ENCODE results near the gene AFF1.

- TF ChIP-seq POLR2A (IDR thresholded peaks at IDR 0.05) (no peak), CTCF (IDR thresholded peaks at IDR 0.05) (no peak)
Measured at GRCh38 chr4:87171944-87172343, 237.1 kb downstream of the AFF1 start.
